OCI-LY3 (cell line): ENCODE data around the gene VENTX.

ENCODE experiments used
- EZH2phosphoT487 ChIP-seq: fragments of 200-600 bp; shearing (Covaris generic); IDR thresholded peaks from 2 replicates; pipeline ENCODE4 v1.6.1; 2018; ENCODE audit warnings: antibody characterized with exemption, mixed run types, low read depth
- TF ChIP-seq, protein P1 (sequence below): fragments of 200-600, 300-600 bp; sonication (generic); IDR thresholded peaks from 2 replicates; pipeline ENCODE4 v1.5.1; 2014; ENCODE audit warnings: antibody characterized with exemption, low read length, low read depth

GRCh38 chr10:133202778-133203651, 34.6 kb upstream of the VENTX start:
- TF ChIP-seq, protein P1, sequence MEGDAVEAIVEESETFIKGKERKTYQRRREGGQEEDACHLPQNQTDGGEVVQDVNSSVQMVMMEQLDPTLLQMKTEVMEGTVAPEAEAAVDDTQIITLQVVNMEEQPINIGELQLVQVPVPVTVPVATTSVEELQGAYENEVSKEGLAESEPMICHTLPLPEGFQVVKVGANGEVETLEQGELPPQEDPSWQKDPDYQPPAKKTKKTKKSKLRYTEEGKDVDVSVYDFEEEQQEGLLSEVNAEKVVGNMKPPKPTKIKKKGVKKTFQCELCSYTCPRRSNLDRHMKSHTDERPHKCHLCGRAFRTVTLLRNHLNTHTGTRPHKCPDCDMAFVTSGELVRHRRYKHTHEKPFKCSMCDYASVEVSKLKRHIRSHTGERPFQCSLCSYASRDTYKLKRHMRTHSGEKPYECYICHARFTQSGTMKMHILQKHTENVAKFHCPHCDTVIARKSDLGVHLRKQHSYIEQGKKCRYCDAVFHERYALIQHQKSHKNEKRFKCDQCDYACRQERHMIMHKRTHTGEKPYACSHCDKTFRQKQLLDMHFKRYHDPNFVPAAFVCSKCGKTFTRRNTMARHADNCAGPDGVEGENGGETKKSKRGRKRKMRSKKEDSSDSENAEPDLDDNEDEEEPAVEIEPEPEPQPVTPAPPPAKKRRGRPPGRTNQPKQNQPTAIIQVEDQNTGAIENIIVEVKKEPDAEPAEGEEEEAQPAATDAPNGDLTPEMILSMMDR = no peak
- TF ChIP-seq EZH2phosphoT487 = no peak
